Left cardiac atrium (tissue), 2 donors: Measurements from ENCODE around the gene H2BW2. TPM values are rescaled to one million over a fixed set of nuclear protein-coding genes. Genes with fewer than 3 reads are reported as not detected.

Experiments used
- total RNA-seq, 2 donors: library from RNA; stranded (reverse); fragmentation: NEBNext Ultra II Directional; extraction: Animal tissue kit (Norgen Biotek cat#: 25700); gene quantifications; one replicate each; pipeline ENCODE4 v1.2.1, GENCODE V29; 2021
- donor health status: DM: no; HTN: yes; CAD: no; lungs with severe emphysema.
- donor health status: DM: yes; HTN: yes; CAD: no.

The H2BW2 gene
- total RNA-seq, 2 donors from 2014 or later: not detected

Other genes starting within 250 kb of the H2BW2 start
- gene RAB9B, start 207.7 kb upstream of the H2BW2 start, total RNA-seq: 10 to 100 TPM; 14.6 to 21.4 TPM
- gene TMSB15B, start 77.3 kb upstream of the H2BW2 start, total RNA-seq: 1 to 10 TPM; 1.0 to 1.9 TPM
- not detected for gene H2BW1, start 26.2 kb upstream of the H2BW2 start, total RNA-seq
- gene TMSB15C, start 36.3 kb downstream of the H2BW2 start, total RNA-seq: under 1 TPM; 0.32 to 0.34 TPM
- under 1 TPM; 0.32 to 0.42 TPM for gene ZCCHC18, start 72.6 kb downstream of the H2BW2 start, total RNA-seq
- 10 to 100 TPM in 1 of 2 donors, 1 to 10 TPM in 1; 8.6 to 10.2 TPM for gene SLC25A53, start 117.1 kb downstream of the H2BW2 start, total RNA-seq
- 10 to 100 TPM; 11.7 to 14.1 TPM for gene FAM199X, start 126.5 kb downstream of the H2BW2 start, total RNA-seq
- not detected for gene ESX1, start 215.0 kb downstream of the H2BW2 start, total RNA-seq